GM19455 (cell line): ENCODE data around the gene ITGBL1.

Experiments used
- ATAC-seq: cut with Tn5 transposase; IDR thresholded peaks from one replicate; pipeline ENCODE4 v1.9.1; 2021; ENCODE audit not compliant: unreplicated experiment

Gene ITGBL1

DNA sequence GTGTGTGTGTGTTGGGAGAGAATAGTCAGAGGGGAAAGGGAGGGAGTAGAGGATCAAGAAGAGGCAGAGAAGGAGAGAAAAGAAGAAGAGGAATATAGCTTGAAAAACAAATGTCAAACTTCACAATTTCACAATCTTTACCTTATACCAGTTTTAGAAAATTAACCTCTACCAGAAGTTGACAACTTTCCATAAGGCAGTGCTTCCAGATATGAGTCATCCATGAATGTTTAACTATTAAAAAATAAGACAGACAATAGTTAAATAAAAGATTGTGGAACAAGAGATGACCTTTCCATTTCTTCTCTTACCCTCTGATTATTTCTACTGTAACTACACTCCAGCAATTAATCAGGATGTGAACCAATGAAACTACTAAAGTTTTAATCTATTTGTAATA is 229.4 kb downstream of the ITGBL1 start:
- no peak for ATAC-seq

DNA sequence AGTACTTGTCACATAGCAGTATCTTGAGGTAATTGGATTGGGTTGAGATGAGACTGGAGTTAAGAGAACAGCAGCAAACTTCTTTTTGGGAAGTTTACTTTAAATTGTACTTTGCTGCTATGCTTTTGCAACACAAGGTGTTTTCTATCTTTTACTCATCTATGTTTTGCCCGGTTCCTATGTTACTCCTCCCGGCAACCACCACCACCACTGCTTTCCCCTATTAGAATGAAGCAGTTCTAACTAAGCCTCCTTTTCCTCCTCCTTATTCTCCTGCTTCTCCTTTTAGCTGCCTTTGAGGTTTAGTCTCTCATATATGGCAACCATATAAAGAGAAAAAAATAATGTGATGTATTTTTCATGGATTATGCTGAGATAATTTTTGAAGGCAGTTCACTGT is 233.5 kb downstream of the ITGBL1 start:
- no peak for ATAC-seq

DNA sequence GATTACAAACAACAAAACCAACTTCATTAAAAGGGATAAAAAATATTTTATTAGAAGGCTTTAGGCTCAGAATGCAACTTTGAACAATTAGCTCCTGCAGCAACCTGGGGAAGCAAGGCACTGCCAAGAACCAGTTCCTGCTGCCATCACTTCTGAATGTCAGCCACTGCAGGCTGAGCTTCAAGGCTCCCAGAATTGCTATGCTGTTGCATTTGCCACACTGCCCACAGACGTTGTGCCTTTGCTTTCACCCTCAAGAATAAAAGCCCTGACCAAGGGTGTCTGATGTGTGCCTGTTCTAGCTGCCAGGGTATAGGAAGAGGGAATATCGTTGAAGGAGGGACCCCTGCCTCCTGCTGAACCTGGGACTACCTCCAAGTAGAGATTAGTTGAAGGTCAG is 238.4 kb downstream of the ITGBL1 start:
- no peak for ATAC-seq

GRCh38 chr13:101691341-101691860 is 238.9 kb downstream of the ITGBL1 start:
- no peak for ATAC-seq

DNA sequence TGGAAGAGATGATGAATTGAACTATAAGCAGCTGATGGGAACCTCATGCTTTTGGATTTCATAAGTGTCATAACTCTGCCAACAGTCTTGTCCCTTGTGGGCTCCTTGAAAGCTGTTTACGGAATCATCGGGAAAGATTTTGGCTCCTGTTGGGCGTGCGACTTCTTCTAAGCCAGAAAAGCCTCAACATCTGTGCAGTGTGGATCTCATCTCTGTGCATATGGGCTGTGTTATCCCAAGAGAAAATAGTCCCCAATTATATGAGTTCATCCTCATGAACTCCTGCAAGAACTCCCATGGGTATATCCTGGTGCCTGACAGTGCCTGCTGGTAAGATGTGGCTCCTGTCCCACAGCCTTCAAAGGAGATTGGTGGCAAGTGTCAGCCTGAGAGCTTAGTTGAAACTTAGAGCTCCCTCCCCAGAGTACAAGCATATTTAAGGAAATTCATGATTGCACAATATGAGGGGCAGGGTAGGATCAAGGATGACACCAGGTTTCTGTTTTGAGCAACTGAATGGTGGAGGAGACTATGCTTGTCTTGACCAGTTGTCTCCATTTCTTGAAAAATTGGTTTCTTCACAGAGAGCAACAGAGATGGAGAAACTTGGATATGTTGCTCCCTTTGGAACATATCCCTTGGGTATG is 243.5 kb downstream of the ITGBL1 start:
- ATAC-seq, result no peak

DNA sequence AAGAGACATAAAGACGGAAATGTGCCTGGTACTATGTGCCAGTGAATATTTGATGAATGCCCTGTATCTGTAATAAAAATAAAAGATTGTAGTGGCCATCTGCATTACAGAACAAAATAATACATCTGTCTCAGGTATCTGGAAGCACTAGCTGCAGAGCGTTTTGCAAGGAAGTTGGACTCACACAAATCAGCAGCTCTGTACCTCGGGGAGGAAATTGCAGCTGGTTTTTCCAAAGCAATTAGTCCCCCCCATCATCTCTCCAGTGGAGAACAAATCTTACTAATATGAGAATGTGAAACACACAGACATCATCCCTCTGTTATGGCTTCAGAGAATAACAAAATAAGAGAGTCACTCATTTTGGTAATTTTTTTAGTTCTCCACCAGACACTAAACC is 245.3 kb downstream of the ITGBL1 start:
- ATAC-seq, result no peak

GRCh38 chr13:101698400-101698799 is 245.9 kb downstream of the ITGBL1 start:
- no peak for ATAC-seq

DNA sequence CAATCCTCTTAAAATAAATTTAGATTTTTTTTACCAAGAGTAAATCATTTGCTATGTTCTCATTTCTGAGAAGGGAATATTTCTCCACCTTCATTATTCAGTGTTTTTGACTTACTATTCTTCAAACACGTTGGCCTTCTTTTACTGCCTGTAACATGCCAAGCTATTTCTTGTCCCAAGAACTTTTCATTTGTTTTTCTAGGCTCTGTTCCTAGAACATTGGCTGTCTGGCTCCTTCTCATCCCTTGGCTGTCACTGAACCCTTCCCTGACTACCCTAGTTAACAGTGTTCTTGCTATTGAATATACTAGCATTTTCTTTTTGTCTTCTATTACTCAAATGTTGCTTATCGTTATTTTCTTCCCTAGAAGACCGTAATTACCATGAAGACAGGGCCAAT is 248.1 kb downstream of the ITGBL1 start:
- ATAC-seq, result no peak

GRCh38 chr13:101703081-101703480 is 250.6 kb downstream of the ITGBL1 start:
- ATAC-seq, result no peak

DNA sequence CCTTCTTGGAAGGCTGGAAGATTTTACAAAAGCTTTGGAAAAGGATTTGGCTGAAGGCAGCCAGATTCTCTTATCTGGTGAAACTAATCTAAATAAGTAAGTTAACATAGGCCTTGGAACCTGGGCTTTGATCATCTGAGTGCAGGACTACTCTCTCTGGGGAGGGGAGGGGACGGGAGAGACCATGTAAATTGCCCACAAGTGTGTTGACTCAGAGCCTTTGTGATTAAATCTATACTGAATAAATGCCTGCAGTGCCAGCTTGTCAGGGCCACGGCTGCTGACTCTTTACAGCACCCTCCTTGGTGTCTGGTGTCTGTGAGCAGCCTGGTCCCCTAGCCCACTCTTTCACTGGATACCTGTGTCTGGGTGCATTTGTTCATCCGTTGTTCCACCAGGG is 251.4 kb downstream of the ITGBL1 start:
- ATAC-seq, result no peak

DNA sequence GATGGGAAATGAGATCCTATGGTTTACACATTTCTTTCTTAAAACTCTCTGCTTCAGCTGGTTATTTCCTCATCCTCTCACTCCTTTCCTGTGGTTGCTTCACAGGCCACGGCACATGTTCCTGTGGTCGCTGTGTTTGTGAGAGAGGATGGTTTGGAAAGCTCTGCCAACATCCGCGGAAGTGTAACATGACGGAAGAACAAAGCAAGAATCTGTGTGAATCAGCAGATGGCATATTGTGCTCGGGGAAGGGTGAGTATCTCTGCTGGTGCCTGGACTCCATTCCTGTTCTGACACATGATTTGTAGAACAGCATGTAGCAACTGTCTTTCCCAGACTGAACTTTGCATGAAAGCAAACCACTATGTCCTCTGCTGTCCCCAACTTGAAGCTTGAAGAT is 254.2 kb downstream of the ITGBL1 start:
- no peak for ATAC-seq

DNA sequence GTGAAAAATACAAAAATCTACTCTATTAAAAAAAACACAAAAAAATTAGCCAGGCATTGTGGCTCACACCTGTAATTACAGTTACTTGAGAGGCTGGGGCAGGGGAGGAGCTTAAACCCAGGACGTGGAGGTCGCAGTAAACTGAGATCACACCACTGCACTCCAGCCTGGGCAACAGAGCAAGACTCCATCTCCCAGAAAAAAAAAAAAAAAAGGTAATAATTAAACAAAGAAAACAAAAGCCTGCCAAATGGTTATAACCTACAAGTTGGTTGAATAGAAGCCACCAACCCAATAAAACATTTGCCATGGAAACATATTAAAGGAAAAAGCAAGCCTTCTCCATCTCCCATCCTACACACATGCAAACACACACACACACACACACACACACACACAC is 255.2 kb downstream of the ITGBL1 start:
- no peak for ATAC-seq

DNA sequence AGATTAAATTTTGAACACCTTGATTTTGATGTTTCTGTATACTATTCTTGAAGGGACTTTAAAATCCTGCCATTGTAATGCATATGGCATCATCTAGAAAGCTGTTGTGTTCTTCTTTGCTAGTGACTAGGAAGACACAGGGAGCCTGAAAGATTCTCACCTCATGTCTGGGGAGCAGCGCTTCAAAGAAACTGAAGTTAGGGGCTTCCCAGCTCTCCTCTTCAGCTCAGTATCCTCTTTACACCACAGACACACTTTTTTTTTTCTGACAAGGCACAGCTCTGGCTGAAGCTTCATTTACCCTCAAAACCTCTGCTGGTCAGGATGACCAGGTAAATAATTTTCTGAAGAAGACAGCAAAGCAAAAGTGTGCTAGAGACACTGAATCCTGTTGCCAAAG is 255.6 kb downstream of the ITGBL1 start:
- ATAC-seq, result no peak

DNA sequence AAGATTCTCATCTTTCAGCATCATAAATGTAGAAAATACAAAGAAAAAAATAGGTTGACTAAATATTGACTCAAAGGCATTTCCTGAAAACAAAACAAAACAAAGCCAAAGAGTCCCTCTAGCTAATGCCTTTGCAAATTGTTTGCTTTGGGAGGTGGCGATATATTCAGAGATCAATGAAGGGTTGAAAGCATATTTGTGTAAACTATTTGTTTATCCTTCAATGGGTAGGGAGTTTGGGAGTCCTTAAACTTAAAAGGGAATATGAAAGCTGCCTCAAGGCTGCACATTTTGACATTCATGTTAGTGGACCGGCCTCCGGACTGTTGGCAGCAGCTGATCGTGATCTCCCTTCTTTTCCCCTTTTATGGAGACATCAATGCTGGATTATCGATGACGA is 257.5 kb downstream of the ITGBL1 start:
- ATAC-seq, result no peak

- no peak for ATAC-seq
These were observed 259.0 kb downstream of the ITGBL1 start for GRCh38 chr13:101711307-101712025.

DNA sequence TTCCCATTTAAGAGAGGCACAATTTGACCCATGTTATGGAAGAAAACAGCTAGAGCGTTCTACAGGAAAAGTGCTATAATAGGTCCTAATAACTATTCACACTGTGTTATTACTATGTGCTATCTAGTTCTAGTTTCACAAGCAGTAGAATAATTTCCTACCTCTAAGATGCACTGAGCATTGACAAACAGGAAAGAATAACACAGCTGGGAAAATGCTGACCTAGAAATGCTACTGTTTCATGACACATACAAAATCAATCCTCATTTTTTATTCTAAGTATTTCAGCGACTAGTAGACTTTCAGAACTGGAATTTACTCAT is 259.5 kb downstream of the ITGBL1 start:
- no peak for ATAC-seq

DNA sequence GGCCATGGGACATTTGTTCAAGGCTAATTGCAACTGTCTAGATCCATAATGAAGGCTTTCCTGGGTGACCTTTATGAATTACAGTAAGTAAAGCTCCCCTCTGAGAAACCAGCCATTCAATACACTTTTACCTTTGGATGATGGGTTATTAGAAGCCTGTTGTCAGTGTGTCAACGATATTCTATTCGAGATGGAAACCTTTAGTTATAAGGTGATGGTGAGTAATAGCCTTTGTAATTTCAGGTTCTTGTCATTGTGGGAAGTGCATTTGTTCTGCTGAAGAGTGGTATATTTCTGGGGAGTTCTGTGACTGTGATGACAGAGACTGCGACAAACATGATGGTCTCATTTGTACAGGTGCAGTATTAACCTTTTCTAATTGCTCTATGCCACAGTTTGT is 261.7 kb downstream of the ITGBL1 start:
- no peak for ATAC-seq

GRCh38 chr13:101717353-101717752 is 264.9 kb downstream of the ITGBL1 start:
- no peak for ATAC-seq

DNA sequence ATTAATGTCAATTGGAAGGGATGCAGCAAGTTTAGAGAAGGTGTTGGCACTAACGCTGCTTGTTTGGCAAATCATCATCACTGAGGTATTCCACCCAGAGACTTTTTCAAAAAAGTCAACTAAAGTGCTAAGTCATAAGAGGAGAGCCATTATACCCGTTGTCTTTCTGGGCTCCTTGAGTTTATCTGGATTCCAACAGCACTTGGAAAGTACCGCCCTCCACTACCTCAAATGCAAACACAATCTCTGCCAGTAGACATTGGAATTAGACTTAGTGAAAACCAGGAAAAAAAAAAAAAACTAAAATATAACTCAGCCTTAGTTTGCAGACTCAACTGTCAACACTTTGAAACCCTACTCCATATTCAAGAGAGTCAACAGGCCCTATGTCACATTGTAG is 266.0 kb downstream of the ITGBL1 start:
- no peak for ATAC-seq

GRCh38 chr13:101726681-101727080 is 274.2 kb downstream of the ITGBL1 start:
- ATAC-seq, result no peak

DNA sequence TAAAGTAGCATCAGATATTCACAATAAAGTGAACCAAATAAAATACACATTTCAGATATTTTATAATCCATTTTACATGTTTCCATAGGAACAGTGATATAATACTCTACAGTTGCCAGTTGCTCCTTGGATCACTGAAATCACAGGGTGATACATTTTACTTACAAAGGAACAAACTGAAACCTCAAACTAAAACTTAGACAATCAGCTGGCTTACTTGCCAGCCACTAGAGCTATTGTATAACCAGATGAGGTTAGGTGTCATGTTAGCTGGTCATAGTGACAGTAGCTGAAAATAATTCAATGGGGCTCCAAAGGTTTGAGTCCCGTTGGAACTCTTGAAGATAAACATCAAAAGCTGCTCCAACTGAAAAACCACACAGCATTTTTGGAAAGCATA is 274.6 kb downstream of the ITGBL1 start:
- no peak for ATAC-seq

GRCh38 chr13:101728021-101728420 is 275.5 kb downstream of the ITGBL1 start:
- ATAC-seq, result no peak

GRCh38 chr13:101728615-101729014 is 276.1 kb downstream of the ITGBL1 start:
- no peak for ATAC-seq
